Prostate gland (tissue), 2 donors: ENCODE data around the gene PCCB.

Experiments
- POLR2A ChIP-seq: fragments of 450-650 bp; IDR thresholded peaks from one replicate; pipeline ENCODE4 v1.6.1; 2016; ENCODE audit warnings: antibody characterized with exemption, mild to moderate bottlenecking
- TF ChIP-seq, protein P1 (sequence below), 4 experiments: fragments of 200-600 bp in 2 of 4; fragments of 450-650 bp in 2 of 4; sonication (generic) in 2 of 4; IDR thresholded peaks; 1 replicate in 3 of 4; 2 replicates in 1 of 4; pipeline ENCODE4 v1.5.1; 2016 to 2019; ENCODE audit warnings: antibody characterized with exemption in 4 of 4, mild to moderate bottlenecking in 2 of 4, moderate library complexity in 2 of 4

- TF ChIP-seq, protein P1, sequence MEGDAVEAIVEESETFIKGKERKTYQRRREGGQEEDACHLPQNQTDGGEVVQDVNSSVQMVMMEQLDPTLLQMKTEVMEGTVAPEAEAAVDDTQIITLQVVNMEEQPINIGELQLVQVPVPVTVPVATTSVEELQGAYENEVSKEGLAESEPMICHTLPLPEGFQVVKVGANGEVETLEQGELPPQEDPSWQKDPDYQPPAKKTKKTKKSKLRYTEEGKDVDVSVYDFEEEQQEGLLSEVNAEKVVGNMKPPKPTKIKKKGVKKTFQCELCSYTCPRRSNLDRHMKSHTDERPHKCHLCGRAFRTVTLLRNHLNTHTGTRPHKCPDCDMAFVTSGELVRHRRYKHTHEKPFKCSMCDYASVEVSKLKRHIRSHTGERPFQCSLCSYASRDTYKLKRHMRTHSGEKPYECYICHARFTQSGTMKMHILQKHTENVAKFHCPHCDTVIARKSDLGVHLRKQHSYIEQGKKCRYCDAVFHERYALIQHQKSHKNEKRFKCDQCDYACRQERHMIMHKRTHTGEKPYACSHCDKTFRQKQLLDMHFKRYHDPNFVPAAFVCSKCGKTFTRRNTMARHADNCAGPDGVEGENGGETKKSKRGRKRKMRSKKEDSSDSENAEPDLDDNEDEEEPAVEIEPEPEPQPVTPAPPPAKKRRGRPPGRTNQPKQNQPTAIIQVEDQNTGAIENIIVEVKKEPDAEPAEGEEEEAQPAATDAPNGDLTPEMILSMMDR (IDR thresholded peaks at IDR 0.05) = peak in 1 of 4 experiments; percentile 23
- TF ChIP-seq POLR2A = no peak
Observed at GRCh38 chr3:136250903-136251460, 842 bp downstream of the PCCB start.
